ENCODE results near the gene C7orf33. TPM values are rescaled to one million over a fixed set of nuclear protein-coding genes. Genes with fewer than 3 reads are reported as not detected.

C7orf33 gene
- total and polyA plus RNA-seq, 2 of the 8 experiments (the other 6 are each of a cell fraction or from before 2014, with no cell fraction given) = not detected

DNA sequence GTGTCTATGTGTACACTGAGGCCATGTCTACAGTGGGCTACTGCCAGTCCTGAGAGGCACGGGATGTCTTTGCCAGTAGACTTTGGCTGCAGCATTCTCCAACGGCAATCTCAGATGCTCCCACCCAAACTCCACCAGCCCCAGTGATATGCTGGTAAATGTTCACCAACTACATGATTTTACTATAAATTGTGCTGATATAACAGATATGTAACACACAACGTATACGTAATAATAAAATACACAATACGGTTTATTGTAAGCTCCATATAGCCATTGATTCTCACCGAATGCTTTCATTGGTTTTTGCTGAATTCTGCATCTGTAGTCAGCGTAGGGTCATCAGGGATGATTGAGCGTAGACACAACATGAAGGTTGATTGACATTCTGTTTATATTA, 47.3 kb upstream of the C7orf33 start:
- Histone ChIP-seq H3K9me3 (ENCODE audit: insufficient read depth in 2 of 2, low read depth in 1 of 2, low read length in 1 of 2) (no peaks in the 10 kb centered on the region), H3K4me1 (replicated peaks in 1 of 4; ENCODE audit: control insufficient read depth in 3 of 4, insufficient read depth in 4 of 4, low read length in 3 of 4) (no peaks in the 10 kb centered on the region), H3K14ac (ENCODE audit: insufficient read length) (no peak overlapping the region), H3K27ac (ENCODE audit: low read depth, low read length) (no peak overlapping the region), H3K23ac (ENCODE audit: insufficient read length) (no peak overlapping the region), H3K27me3 (replicated peaks in 1 of 4; ENCODE audit: control insufficient read depth in 3 of 4, extremely low read depth in 1 of 4, insufficient read depth in 3 of 4, low read length in 3 of 4) (no peaks in the 10 kb centered on the region), H3K4me2 (ENCODE audit: insufficient read depth in 1 of 2, low read depth in 2 of 2, low read length in 2 of 2) (no peak overlapping the region), H3K9ac (replicated peaks in 1 of 4; ENCODE audit: extremely low read depth in 1 of 4, low read depth in 3 of 4, low read length in 3 of 4) (no peak overlapping the region), H3K18ac (ENCODE audit: extremely low read depth, low read length) (no peak overlapping the region), H2BK5ac (ENCODE audit: low read depth, low read length) (no peak overlapping the region), H2BK120ac (replicated peaks; ENCODE audit: low read depth, low read length) (no peak overlapping the region), H4K91ac (replicated peaks; ENCODE audit: insufficient read length, low read length) (no peak overlapping the region), H3K23me2 (ENCODE audit: low read depth, low read length) (peaks cover 2% of the 10 kb centered on the region; the same call in 1 of the 2 replicates), H2BK15ac (ENCODE audit: low read length) (no peak overlapping the region), H3K79me2 (ENCODE audit: control insufficient read depth in 1 of 2, insufficient read depth in 2 of 2, low read length in 2 of 2) (no peaks in the 10 kb centered on the region), H4K8ac (ENCODE audit: extremely low read depth, insufficient read depth, low read length) (no peak overlapping the region), H4K5ac (ENCODE audit: insufficient read length, low read depth, low read length) (no peak overlapping the region), H2AFZ (ENCODE audit: low read length) (no peak overlapping the region), H2BK20ac (ENCODE audit: low read length) (no peak overlapping the region), H2AK5ac (ENCODE audit: low read depth, low read length) (no peak overlapping the region), H2BK12ac (ENCODE audit: low read depth, low read length) (no peak overlapping the region), H4K20me1 (replicated peaks in 1 of 2; ENCODE audit: control insufficient read depth in 1 of 2, insufficient read depth in 2 of 2, low read length in 2 of 2) (no peaks in the 10 kb centered on the region), H3K4ac (replicated peaks; ENCODE audit: insufficient read length, low read depth, low read length) (no peak overlapping the region), H3K79me1 (ENCODE audit: low read depth, low read length) (no peaks in the 10 kb centered on the region), H3K56ac (replicated peaks; ENCODE audit: insufficient read length, low read depth, low read length) (no peak overlapping the region), H3K4me3 (ENCODE audit: extremely low read depth in 1 of 4, insufficient read depth in 2 of 4, low read depth in 3 of 4, low read length in 4 of 4) (no peak overlapping the region), H3K36me3 (ENCODE audit: control insufficient read depth in 2 of 4, insufficient read depth in 4 of 4, low read length in 3 of 4) (no peaks in the 10 kb centered on the region)
- no peak for FAIRE-seq
- DNase-seq (ENCODE audit: low read depth in 1 of 2, low spot score in 2 of 2) = no peak
- 93% methylated on average over 8 of the region's 8 CpGs; no CpG with 5 or more reads in 1 of the 2 experiments for WGBS, 2 experiments (ENCODE audit: extremely low coverage in 1 of 2, insufficient coverage in 1 of 2, insufficient read length in 1 of 2, insufficient replicate concordance in 2 of 2, low coverage in 1 of 2, low lambda C conversion rate in 2 of 2, missing lambda C conversion rate in 1 of 2)
- CTCF ChIA-PET (ENCODE audit: partially characterized antibody) = interaction anchor here (0.9 to 1.5 kb wide), 3 partner anchors 11 to 24 kb away, joined by 3 to 6 read pairs (median 3); no protein-coding TSS in a partner anchor
- POLR2A ChIA-PET (ENCODE audit: partially characterized antibody) = no interaction called here
- TF ChIP-seq, protein P1, sequence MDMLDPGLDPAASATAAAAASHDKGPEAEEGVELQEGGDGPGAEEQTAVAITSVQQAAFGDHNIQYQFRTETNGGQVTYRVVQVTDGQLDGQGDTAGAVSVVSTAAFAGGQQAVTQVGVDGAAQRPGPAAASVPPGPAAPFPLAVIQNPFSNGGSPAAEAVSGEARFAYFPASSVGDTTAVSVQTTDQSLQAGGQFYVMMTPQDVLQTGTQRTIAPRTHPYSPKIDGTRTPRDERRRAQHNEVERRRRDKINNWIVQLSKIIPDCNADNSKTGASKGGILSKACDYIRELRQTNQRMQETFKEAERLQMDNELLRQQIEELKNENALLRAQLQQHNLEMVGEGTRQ (IDR thresholded peaks at IDR 0.05; ENCODE audit: low read length) = no peak
- TF ChIP-seq RBBP5 (IDR thresholded peaks at IDR 0.05; ENCODE audit: borderline replicate concordance, low read depth, low read length) = no peak
- no peak for TF ChIP-seq HDAC6 (IDR thresholded peaks at IDR 0.05; ENCODE audit: low read depth, low read length)
- no peak for TF ChIP-seq ATF2 (IDR thresholded peaks at IDR 0.05; ENCODE audit: low read length)
- no peak for TF ChIP-seq RNF2 (IDR thresholded peaks at IDR 0.05; ENCODE audit: borderline replicate concordance, low read depth, low read length, missing control alignments, poor library complexity, severe bottlenecking)
- TF ChIP-seq BCL11A (IDR thresholded peaks at IDR 0.05; ENCODE audit: low read depth in 2 of 2, low read length in 2 of 2) = no peak
- no peak for TF ChIP-seq CBX8 (IDR thresholded peaks at IDR 0.05; ENCODE audit: borderline replicate concordance, low read depth, low read length)
- TF ChIP-seq, protein P2, sequence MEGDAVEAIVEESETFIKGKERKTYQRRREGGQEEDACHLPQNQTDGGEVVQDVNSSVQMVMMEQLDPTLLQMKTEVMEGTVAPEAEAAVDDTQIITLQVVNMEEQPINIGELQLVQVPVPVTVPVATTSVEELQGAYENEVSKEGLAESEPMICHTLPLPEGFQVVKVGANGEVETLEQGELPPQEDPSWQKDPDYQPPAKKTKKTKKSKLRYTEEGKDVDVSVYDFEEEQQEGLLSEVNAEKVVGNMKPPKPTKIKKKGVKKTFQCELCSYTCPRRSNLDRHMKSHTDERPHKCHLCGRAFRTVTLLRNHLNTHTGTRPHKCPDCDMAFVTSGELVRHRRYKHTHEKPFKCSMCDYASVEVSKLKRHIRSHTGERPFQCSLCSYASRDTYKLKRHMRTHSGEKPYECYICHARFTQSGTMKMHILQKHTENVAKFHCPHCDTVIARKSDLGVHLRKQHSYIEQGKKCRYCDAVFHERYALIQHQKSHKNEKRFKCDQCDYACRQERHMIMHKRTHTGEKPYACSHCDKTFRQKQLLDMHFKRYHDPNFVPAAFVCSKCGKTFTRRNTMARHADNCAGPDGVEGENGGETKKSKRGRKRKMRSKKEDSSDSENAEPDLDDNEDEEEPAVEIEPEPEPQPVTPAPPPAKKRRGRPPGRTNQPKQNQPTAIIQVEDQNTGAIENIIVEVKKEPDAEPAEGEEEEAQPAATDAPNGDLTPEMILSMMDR (IDR thresholded peaks at IDR 0.05; ENCODE audit: control extremely low read depth in 1 of 3, insufficient read depth in 1 of 3, low read depth in 1 of 3, low read length in 3 of 3) = no peak

Data from H1 (cell line).